Liver (tissue), 9 donors: Measurements from ENCODE around the gene WWP2. TPM values are rescaled to one million over a fixed set of nuclear protein-coding genes. Genes with fewer than 3 reads are reported as not detected.

Experiments used
- DNase-seq: peaks from one replicate; pipeline ENCODE4 v3.0.0-alpha.2; 2017; ENCODE audit warnings: low spot score
- H3K27ac ChIP-seq, 2 donors: one replicate each; pipeline ENCODE4 v1.7.0; 2013; ENCODE audit warnings: inconsistent platforms in 2 of 2, low read length in 2 of 2, control low read depth in 1 of 2, low read depth in 1 of 2, mild to moderate bottlenecking in 1 of 2
- H3K27me3 ChIP-seq, 4 donors: one replicate each; pipeline versions ENCODE4 v1.6.1 to v1.7.0; 2013; ENCODE audit warnings: low read length in 3 of 4, inconsistent platforms in 1 of 4, mild to moderate bottlenecking in 1 of 4, moderate library complexity in 1 of 4; ENCODE audit not compliant: control insufficient read depth in 4 of 4, insufficient read depth in 4 of 4
- H3K36me3 ChIP-seq, 4 donors: one replicate each; pipeline versions ENCODE4 v1.6.1 to v1.7.0; 2013; ENCODE audit warnings: low read length in 3 of 4, mild to moderate bottlenecking in 3 of 4, low read depth in 1 of 4, moderate library complexity in 1 of 4; ENCODE audit not compliant: control insufficient read depth in 4 of 4, insufficient read depth in 3 of 4
- H3K4me1 ChIP-seq, 4 donors: one replicate each; pipeline versions ENCODE4 v1.6.1 to v1.7.0; 2013; ENCODE audit warnings: low read length in 3 of 4, mild to moderate bottlenecking in 3 of 4, moderate library complexity in 1 of 4; ENCODE audit not compliant: control insufficient read depth in 4 of 4, insufficient read depth in 4 of 4
- H3K4me3 ChIP-seq, 3 donors: one replicate each; pipeline versions ENCODE4 v1.6.1 to v1.7.0; 2013; ENCODE audit warnings: low read length in 3 of 3, control low read depth in 1 of 3, low read depth in 1 of 3, mild to moderate bottlenecking in 1 of 3
- H3K9ac ChIP-seq, 2 donors: one replicate each; pipeline ENCODE4 v1.7.0; 2013; ENCODE audit warnings: low read length in 2 of 2, mild to moderate bottlenecking in 2 of 2, moderate library complexity in 2 of 2, control low read depth in 1 of 2, low read depth in 1 of 2
- H3K9me3 ChIP-seq, 4 donors: one replicate each; pipeline versions ENCODE4 v1.6.1 to v1.7.0; 2013; ENCODE audit warnings: low read length in 3 of 4; ENCODE audit not compliant: control insufficient read depth in 4 of 4
- EGR1 ChIP-seq, 2 donors: IDR thresholded peaks; 2 replicates each; pipeline ENCODE4 v1.6.1; 2016 to 2018; ENCODE audit warnings: antibody characterized with exemption in 2 of 2, low read depth in 2 of 2
- FOXA1 ChIP-seq: IDR thresholded peaks from 2 replicates; pipeline ENCODE4 v1.6.1; 2016; ENCODE audit warnings: antibody characterized with exemption
- FOXA2 ChIP-seq: IDR thresholded peaks from 2 replicates; pipeline ENCODE4 v1.6.1; 2016; ENCODE audit warnings: antibody characterized with exemption
- GABPA ChIP-seq, 2 donors: IDR thresholded peaks in 1 of 2; conservative IDR thresholded peaks in 1 of 2; 2 replicates each; pipeline ENCODE4 v1.6.1; 2016; ENCODE audit warnings: antibody characterized with exemption in 2 of 2, mild to moderate bottlenecking in 1 of 2, moderate library complexity in 1 of 2
- HNF4A ChIP-seq, 2 donors: conservative IDR thresholded peaks; 2 replicates each; pipeline ENCODE4 v1.6.1; 2016; ENCODE audit warnings: antibody characterized with exemption in 2 of 2, mild to moderate bottlenecking in 2 of 2
- HNF4G ChIP-seq: IDR thresholded peaks from 2 replicates; pipeline ENCODE4 v1.6.1; 2016; ENCODE audit warnings: antibody characterized with exemption
- NR2F2 ChIP-seq: IDR thresholded peaks from 2 replicates; pipeline ENCODE4 v1.6.1; 2016; ENCODE audit warnings: antibody characterized with exemption
- RAD21 ChIP-seq, 2 donors: IDR thresholded peaks; 2 replicates each; pipeline ENCODE4 v1.6.1; 2016; ENCODE audit warnings: antibody characterized with exemption in 2 of 2, mild to moderate bottlenecking in 2 of 2
- REST ChIP-seq: IDR thresholded peaks from 2 replicates; pipeline ENCODE4 v1.6.1; 2016; ENCODE audit warnings: antibody characterized with exemption, mild to moderate bottlenecking
- RXRA ChIP-seq, 2 donors: IDR thresholded peaks; 2 replicates each; pipeline ENCODE4 v1.6.1; 2017 to 2018; ENCODE audit warnings: antibody characterized with exemption in 2 of 2, mild to moderate bottlenecking in 1 of 2
- SP1 ChIP-seq: IDR thresholded peaks from 2 replicates; pipeline ENCODE4 v1.6.1; 2018; ENCODE audit warnings: antibody characterized with exemption, mild to moderate bottlenecking
- TAF1 ChIP-seq: conservative IDR thresholded peaks from 2 replicates; pipeline ENCODE4 v1.6.1; 2016; ENCODE audit warnings: antibody characterized with exemption, mild to moderate bottlenecking
- YY1 ChIP-seq: IDR thresholded peaks from 2 replicates; pipeline ENCODE4 v1.6.1; 2016; ENCODE audit warnings: antibody characterized with exemption, mild to moderate bottlenecking
- ZBTB33 ChIP-seq: IDR thresholded peaks from 2 replicates; pipeline ENCODE4 v1.6.1; 2016; ENCODE audit warnings: antibody characterized with exemption
- WGBS: extraction: QIAGEN DNeasy Blood & Tissue Kit; methylation state at CpG from one replicate; pipeline ENCODE4 v1.1.7; 2013; 5-methylcytosine and 5-hydroxymethylcytosine counted together
- polyA plus RNA-seq, 2 donors: library from polyadenylated mRNA; stranded (reverse) in 1 of 2; unstranded in 1 of 2; fragments of 200-250 nt in 1 of 2; fragments of >200 nt in 1 of 2; fragmentation: Nextera tagmentation in 1 of 2; extraction: Ambion mirVana in 1 of 2; gene quantifications; one replicate each; pipeline versions ENCODE4 v1.2.1 to v1.2.3, GENCODE V29; 2013 to 2015
- total RNA-seq, 2 donors: library from RNA; depleted of rRNA; stranded (reverse); fragments of >200 nt; gene quantifications; one replicate each; pipeline ENCODE4 v1.2.3, GENCODE V29; 2014
- TF ChIP-seq, protein P1 (sequence below): IDR thresholded peaks from 2 replicates; pipeline ENCODE4 v1.6.1; 2016; ENCODE audit warnings: antibody characterized with exemption
- TF ChIP-seq, protein P2 (sequence below): IDR thresholded peaks from 2 replicates; pipeline ENCODE4 v1.6.1; 2016; ENCODE audit warnings: antibody characterized with exemption
- TF ChIP-seq, protein P3 (sequence below): fragments of 150-350 bp; IDR thresholded peaks from 2 replicates; pipeline ENCODE4 v1.5.1; 2017; ENCODE audit warnings: improper control_type of control experiment, low read depth, low read length; ENCODE audit not compliant: missing input control
- donor health status: healthy.
- donor health status: healthy.
- donor health status: healthy.
- donor health status: healthy.
- donor health status: healthy.

Gene WWP2
- total and polyA plus RNA-seq, 4 donors, result 8.6 to 22.7 (median 13.6) TPM

DNA sequence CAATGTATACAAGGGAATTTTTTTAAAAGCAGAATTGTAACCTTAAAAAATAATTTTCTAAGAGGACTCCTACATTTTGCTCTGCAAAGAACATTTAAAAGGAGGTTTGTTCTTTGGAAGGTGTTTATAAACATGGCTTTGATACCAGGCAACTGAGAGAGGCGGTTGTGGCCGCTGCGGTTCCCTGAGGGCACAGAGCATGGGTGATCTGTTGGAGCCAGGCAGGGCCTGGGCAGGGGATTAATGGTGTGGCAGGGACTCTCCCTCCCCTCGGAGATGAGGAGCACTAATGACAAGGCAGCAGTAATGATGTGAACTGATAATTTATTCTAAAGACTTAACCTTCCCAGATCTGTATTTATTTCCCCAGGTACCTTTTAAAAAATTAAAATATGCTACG lies 65.4 kb downstream of the WWP2 start:
- Histone ChIP-seq H3K9me3 (no peaks in the 10 kb centered on the region), H3K27me3 (no peaks in the 10 kb centered on the region), H3K9ac (no peak overlapping the region), H3K4me1 (peaks cover 0 to 10% (median 3%) of the 10 kb centered on the region in 4 donors), H3K27ac (no peak overlapping the region), H3K4me3 (no peak overlapping the region), H3K36me3 (peaks cover 0 to 3% (median 2%) of the 10 kb centered on the region in 4 donors)
- no peak for DNase-seq
- TF ChIP-seq RAD21 (IDR thresholded peaks at IDR 0.05), result no peak
- TF ChIP-seq TAF1, result no peak
- TF ChIP-seq, protein P1, sequence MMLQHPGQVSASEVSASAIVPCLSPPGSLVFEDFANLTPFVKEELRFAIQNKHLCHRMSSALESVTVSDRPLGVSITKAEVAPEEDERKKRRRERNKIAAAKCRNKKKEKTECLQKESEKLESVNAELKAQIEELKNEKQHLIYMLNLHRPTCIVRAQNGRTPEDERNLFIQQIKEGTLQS, result no peak
- TF ChIP-seq, protein P2, sequence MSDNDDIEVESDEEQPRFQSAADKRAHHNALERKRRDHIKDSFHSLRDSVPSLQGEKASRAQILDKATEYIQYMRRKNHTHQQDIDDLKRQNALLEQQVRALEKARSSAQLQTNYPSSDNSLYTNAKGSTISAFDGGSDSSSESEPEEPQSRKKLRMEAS, result no peak
- TF ChIP-seq FOXA2, result no peak
- TF ChIP-seq ZBTB33, result no peak
- no peak for TF ChIP-seq REST
- no peak for TF ChIP-seq EGR1 (IDR thresholded peaks at IDR 0.05; ENCODE audit: low read depth in 2 of 2)
- 89% methylated on average over 5 of the region's 5 CpGs for WGBS

DNA sequence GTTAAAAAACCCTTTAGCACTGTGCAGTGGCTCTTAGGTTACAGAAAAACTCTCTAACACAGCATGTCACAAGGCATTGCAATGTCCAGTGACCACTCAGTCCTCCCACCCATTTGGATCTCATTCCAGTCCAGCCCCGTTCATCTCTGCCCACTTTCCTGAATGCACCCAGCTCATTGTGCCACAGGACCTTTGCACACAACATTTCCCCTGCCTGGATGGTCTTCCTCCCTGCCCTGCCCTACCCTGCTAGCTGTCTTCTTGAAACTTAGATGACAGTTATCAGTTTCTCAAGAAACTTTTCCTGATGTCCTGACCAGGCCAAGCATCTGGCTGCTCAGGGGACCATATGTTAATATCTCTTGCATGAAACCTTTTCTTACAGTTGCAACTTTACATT lies 67.2 kb downstream of the WWP2 start:
- no peaks in the 10 kb centered on the region for H3K27me3 ChIP-seq
- TF ChIP-seq GABPA (IDR thresholded peaks at IDR 0.05 in 1 of 2, conservative IDR thresholded peaks at IDR 0.05 in 1 of 2), result no peak
- TF ChIP-seq, protein P2, result no peak
- TF ChIP-seq RXRA (IDR thresholded peaks at IDR 0.05), result no peak
- no peak for TF ChIP-seq YY1
- TF ChIP-seq, protein P1, result no peak
- no peak for TF ChIP-seq HNF4A (conservative IDR thresholded peaks at IDR 0.05)
- TF ChIP-seq NR2F2, result no peak
- TF ChIP-seq FOXA1, result no peak
- TF ChIP-seq FOXA2, result no peak
- TF ChIP-seq REST, result no peak
- no peak for TF ChIP-seq EGR1 (IDR thresholded peaks at IDR 0.05; ENCODE audit: low read depth in 2 of 2)
- TF ChIP-seq SP1, result no peak
- TF ChIP-seq ZBTB33, result no peak
- TF ChIP-seq HNF4G, result no peak
- no peak for TF ChIP-seq TAF1
- TF ChIP-seq, protein P3, sequence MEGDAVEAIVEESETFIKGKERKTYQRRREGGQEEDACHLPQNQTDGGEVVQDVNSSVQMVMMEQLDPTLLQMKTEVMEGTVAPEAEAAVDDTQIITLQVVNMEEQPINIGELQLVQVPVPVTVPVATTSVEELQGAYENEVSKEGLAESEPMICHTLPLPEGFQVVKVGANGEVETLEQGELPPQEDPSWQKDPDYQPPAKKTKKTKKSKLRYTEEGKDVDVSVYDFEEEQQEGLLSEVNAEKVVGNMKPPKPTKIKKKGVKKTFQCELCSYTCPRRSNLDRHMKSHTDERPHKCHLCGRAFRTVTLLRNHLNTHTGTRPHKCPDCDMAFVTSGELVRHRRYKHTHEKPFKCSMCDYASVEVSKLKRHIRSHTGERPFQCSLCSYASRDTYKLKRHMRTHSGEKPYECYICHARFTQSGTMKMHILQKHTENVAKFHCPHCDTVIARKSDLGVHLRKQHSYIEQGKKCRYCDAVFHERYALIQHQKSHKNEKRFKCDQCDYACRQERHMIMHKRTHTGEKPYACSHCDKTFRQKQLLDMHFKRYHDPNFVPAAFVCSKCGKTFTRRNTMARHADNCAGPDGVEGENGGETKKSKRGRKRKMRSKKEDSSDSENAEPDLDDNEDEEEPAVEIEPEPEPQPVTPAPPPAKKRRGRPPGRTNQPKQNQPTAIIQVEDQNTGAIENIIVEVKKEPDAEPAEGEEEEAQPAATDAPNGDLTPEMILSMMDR, result no peak
- no peak for TF ChIP-seq RAD21 (IDR thresholded peaks at IDR 0.05)
- H3K9ac ChIP-seq, result no peak overlapping the region
- H3K27ac ChIP-seq, result no peak overlapping the region
- DNase-seq, result no peak
- no peak overlapping the region for H3K4me3 ChIP-seq
- peaks cover 0 to 3% (median 2%) of the 10 kb centered on the region in 4 donors for H3K36me3 ChIP-seq
- WGBS, result 98% methylated on average over 1 of the region's 1 CpG
- peaks cover 0 to 3% (median 0%) of the 10 kb centered on the region in 4 donors for H3K4me1 ChIP-seq
- H3K9me3 ChIP-seq, result no peaks in the 10 kb centered on the region
